ENCODE results near the gene CABCOCO1. TPM values are rescaled to one million over a fixed set of nuclear protein-coding genes. Genes with fewer than 3 reads are reported as not detected.

The CABCOCO1 gene
- total RNA-seq, 1 donor from 2014 or later: not detected

DNA sequence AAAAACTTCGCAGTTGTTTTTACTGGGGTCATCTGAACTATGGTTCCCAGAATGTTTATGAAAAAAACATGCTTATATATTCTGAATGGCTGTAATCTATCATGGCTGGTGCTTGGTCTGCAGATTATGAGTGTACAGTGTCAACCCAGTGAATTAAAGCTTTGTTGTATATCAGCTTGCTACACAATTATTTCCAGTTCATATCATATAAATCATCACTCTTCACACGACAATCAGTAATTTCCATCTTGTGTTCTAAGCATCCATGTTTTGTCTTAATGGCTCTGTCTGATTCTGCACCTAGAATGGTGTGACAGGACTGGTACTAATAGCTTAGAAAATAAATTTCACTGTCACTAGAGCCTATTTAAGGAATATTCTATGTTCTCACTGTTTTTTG lies 83.6 kb downstream of the CABCOCO1 start:
- FAIRE-seq: no peak

DNA sequence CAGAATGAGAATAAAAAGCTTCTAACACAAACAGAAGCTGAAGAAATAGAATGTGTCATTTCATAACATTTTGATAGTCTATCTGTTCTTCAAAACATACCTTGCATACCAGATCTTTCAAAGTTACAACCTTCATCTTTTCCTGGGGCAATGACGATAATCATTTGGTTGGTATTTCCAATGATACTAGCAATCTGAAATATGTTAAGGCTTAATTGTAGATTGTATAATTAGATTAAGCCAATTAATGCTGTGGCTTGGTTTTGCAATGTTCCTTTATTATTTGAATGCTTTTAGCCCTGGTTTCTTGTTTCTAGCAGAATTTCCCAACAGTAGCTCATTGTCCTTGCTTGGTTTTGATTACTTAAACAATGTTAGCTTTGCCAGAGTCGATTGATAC lies 84.6 kb downstream of the CABCOCO1 start:
- Histone ChIP-seq H3K36me3 (ENCODE audit: control insufficient read depth, insufficient read depth, low read length) (no peaks in the 10 kb centered on the region), H3K27me3 (ENCODE audit: control insufficient read depth, insufficient read depth, low read length) (no peaks in the 10 kb centered on the region), H3K4me3 (ENCODE audit: low read depth, low read length) (no peak overlapping the region)
- no peak for TF ChIP-seq CTCF (IDR thresholded peaks at IDR 0.05; ENCODE audit: insufficient read depth, low read length, severe bottlenecking)
- DNase-seq (ENCODE audit: low read depth): no peak
- FAIRE-seq: no peak

More for the DNA sequence above, 83.6 kb downstream of the CABCOCO1 start:
- Histone ChIP-seq H3K36me3 (ENCODE audit: control insufficient read depth, insufficient read depth, low read length) (no peaks in the 10 kb centered on the region), H3K27me3 (ENCODE audit: control insufficient read depth, insufficient read depth, low read length) (no peaks in the 10 kb centered on the region), H3K4me3 (ENCODE audit: low read depth, low read length) (no peak overlapping the region)
- DNase-seq (ENCODE audit: low read depth): no peak
- TF ChIP-seq CTCF (IDR thresholded peaks at IDR 0.05; ENCODE audit: insufficient read depth, low read length, severe bottlenecking): no peak

DNA sequence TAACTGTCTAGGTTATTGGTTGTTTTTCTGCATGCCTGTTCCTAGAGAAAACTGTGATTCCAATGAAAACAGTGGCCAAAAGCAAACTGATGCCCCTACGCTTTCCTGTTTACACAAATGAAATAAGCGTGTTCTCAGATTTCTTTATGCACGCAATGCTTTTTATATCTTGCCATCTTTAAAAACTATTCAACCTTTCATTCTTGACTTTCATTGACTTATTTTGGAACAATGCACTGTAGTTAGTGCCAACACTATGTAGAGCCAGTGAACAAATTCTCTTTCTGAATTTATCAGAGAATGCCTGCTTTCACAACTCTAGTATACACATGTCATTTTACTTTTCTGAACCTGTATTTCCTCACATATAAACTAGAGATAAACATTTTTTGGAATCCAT lies 86.6 kb downstream of the CABCOCO1 start:
- DNase-seq (ENCODE audit: low read depth) (no peak), FAIRE-seq (no peak)
- Histone ChIP-seq H3K36me3 (ENCODE audit: control insufficient read depth, insufficient read depth, low read length) (no peaks in the 10 kb centered on the region), H3K4me3 (ENCODE audit: low read depth, low read length) (no peak overlapping the region), H3K27me3 (ENCODE audit: control insufficient read depth, insufficient read depth, low read length) (no peaks in the 10 kb centered on the region)
- no peak for TF ChIP-seq CTCF (IDR thresholded peaks at IDR 0.05; ENCODE audit: insufficient read depth, low read length, severe bottlenecking)

- DNase-seq (ENCODE audit: low read depth): peak; percentile 55
- H3K4me3 ChIP-seq (ENCODE audit: low read depth, low read length): no peak overlapping the region
- TF ChIP-seq CTCF (IDR thresholded peaks at IDR 0.05; ENCODE audit: insufficient read depth, low read length, severe bottlenecking): peak; percentile 93
- H3K36me3 ChIP-seq (ENCODE audit: control insufficient read depth, insufficient read depth, low read length): no peaks in the 10 kb centered on the region
- no peaks in the 10 kb centered on the region for H3K27me3 ChIP-seq (ENCODE audit: control insufficient read depth, insufficient read depth, low read length)
- no peak for FAIRE-seq
These were observed 88.3 kb downstream of the CABCOCO1 start for GRCh38 chr10:61750943-61751471.

GRCh38 chr10:61751599-61751998 lies 88.9 kb downstream of the CABCOCO1 start:
- FAIRE-seq (no peak), DNase-seq (ENCODE audit: low read depth) (no peak)
- Histone ChIP-seq H3K36me3 (ENCODE audit: control insufficient read depth, insufficient read depth, low read length) (no peaks in the 10 kb centered on the region), H3K27me3 (ENCODE audit: control insufficient read depth, insufficient read depth, low read length) (no peaks in the 10 kb centered on the region), H3K4me3 (ENCODE audit: low read depth, low read length) (no peak overlapping the region)
- TF ChIP-seq CTCF (IDR thresholded peaks at IDR 0.05; ENCODE audit: insufficient read depth, low read length, severe bottlenecking): no peak

Measured in bronchial epithelial cell (primary cell).